Activated CD8-positive, alpha-beta memory T cell treated with anti-CD3 and anti-CD28 coated beads for 4 hours (primary cell): ENCODE measurements around the gene LRCH1.
"Not testable (repeated sequence)": the region's sequence is repeated elsewhere in the genome, so short reads cannot be mapped to it uniquely, and the experiment has no call there.

ENCODE experiments used
- DNase-seq, 2 donors: peaks; one replicate each; pipeline ENCODE4 v3.0.0-alpha.2; 2020; ENCODE audit warnings: low read depth in 2 of 2

Gene LRCH1

DNA sequence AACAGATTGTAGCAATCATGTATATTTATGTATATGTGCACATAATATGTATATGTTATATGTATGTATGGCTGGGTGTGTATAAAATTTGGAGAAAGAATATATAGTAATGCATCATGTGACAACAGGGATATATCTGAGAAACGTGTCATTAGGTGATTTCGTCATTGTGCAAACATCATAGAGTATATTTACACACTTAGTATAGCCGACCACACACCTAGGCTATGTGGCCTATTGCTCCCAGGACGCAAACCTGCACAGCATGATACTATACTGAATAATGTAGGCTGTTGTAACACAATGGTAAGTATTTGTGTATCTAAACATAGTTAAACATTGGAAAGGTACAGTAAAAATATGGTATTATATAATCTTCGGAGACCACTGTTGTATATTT, 200.2 kb downstream of the LRCH1 start:
- DNase-seq: no peak

DNA sequence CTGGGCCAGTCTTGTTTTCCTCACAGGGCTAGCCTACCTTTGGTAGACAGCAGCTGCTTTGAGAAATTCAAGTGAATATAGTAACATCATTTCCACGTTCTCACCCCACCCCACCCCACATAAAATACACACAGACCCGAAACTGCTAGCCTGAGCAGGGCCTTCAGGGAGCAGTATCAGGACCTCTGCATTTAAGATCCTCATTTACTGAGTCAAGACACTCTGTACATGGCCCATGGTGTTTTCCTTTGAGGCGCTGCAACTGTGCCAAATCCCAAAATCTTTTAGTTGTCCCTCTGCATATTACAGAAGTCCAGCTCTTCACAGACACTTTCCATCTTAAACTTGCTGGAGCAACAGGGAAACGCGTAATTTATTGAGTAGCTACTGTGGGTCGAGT, 200.9 kb downstream of the LRCH1 start:
- no peak for DNase-seq

DNA sequence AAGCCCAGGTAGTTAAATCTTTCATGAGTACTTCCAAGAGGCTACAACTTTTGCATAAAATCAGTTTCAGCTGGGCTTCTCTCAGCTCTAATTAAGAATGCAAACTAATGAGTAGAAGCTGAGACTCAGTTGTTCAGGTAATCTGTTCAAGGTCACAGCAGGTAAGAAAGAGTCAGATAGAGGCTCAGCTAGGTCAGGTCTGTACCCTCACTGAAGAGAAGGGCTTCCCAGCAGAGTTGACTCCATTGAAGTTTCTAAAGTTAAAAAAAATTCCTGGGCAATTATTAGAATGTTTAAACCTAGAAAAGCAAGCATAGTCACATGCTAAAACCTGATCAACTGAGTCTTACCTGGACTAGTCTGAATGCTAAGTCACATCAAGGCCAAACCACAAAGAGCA, 201.8 kb downstream of the LRCH1 start:
- DNase-seq: no peak

DNA sequence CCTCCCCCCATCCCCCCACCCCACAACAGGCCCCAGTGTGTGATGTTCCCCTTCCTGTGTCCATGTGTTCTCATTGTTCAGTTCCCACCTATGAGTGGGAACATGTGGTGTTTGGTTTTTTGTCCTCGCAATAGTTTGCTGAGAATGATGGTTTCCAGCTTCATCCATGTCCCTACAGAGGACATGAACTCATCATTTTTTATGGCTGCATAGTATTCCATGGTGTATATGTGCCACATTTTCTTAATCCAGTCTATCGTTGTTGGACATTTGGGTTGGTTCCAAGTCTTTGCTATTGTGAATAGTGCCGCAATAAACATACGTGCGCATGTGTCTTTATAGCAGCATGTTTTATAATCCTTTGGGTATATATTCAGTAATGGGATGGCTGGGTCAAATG, 202.5 kb downstream of the LRCH1 start:
- not testable (repeated sequence) for DNase-seq

DNA sequence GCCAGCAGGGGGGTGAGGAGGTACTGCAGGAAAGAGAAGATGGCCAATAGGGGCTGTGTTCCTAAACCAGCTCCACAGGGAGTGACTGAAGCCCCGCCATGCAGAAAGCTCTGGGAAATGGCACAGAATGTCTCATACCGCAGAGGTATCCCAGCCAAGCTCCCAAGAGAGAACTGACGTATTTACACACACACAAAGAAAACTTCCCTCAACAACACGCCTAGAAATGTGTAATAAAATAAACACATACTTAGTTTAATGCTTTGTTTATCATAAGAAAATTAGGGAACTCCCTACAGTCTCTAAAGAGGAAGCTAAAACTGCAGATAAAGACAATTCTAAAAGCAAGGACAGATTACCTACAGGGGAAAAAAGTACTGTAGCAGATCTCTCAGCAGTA, 204.0 kb downstream of the LRCH1 start:
- no peak for DNase-seq

DNA sequence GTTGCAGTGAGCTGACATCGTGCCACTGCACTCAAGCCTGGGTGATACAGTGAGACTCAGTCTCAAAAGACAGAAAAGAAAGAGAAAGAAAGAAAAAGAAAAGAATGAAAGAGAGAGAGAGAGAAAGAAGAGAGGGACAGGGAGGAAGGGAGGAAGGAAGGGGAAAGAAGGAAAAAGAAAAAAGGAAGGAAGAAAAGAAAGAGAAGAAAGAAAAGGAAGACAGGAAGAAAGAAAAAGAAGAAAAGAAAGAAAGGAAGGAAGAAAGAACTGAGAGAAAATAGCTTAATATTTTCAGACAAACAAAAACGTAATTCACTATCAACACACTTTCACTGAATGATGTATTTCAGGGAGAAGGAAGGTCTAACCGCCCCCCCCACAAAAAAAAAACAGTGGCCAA, 204.7 kb downstream of the LRCH1 start:
- DNase-seq: no peak

DNA sequence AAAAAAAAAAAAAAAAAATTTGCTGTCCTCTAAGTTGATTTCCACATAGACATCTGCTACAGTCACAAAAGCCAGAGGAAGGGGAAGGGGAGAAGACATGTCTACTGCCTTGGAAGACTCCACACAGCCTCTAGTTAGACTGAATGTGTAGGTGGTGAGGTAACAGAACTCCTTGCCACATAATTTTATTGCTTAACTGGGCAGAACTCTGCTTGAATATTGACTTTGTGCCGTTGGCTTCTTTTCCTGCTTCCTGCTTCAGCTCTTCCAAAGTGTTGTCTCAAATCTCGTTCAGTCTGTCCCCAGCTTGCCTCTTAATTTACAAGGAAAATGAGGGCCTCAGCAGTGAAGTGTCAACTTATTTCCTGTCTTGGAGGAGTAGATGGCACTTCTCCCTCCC, 206.9 kb downstream of the LRCH1 start:
- no peak for DNase-seq

DNA sequence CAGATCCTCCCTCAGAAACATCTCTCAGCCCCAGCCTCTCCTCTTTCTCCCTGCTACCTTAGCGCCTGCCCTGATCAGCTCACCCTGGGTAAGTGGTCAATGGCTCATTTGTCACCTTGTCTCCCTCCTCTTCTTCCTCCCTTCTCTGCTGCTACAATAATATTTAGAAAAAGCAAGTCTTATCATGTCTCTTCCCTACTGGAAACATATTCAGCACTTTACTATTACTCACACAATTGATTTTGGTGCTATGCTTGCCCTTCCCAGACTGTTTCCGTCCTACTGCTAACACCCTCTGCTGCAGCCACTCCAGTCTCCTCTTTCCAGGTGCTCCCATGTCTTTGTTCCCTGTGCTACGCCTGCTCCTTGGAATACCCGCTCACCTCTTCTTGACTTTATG, 208.2 kb downstream of the LRCH1 start:
- DNase-seq: no peak

DNA sequence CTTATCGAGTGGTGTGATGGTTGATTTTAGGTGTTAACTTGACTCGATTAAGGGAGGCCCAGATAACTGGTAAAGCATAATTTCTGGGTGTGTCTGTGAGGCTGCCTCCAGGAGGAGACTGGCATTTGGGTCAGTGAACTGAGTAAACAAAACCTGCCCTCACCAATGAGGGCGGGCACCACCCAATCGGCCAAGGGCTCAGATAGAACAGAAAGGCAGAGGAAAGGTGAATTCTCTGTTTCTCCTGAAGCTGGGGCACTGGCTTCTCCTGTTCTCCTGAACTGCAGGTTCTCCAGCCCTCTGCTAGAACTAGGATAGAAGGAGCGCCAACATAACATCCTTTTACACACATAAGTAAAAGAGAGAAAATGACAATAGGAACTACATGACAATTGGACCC, 208.9 kb downstream of the LRCH1 start:
- DNase-seq: no peak

DNA sequence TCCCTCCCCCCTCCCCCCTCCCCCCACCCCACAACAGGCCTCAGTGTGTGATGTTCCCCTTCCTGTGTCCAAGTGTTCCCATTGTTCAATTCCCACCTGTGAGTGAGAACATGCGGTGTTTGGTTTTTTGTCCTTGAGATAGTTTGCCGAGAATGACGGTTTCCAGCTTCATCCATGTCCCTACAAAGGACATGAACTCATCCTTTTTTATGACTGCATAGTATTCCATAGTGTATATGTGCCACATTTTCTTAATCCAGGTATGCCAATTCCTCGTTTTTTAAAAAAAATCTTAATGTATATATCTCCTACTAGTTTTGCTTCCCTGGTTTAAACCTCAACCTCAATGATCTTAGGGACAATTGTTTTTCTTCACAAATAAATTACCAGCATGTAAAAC, 217.0 kb downstream of the LRCH1 start:
- DNase-seq: not testable (repeated sequence)

DNA sequence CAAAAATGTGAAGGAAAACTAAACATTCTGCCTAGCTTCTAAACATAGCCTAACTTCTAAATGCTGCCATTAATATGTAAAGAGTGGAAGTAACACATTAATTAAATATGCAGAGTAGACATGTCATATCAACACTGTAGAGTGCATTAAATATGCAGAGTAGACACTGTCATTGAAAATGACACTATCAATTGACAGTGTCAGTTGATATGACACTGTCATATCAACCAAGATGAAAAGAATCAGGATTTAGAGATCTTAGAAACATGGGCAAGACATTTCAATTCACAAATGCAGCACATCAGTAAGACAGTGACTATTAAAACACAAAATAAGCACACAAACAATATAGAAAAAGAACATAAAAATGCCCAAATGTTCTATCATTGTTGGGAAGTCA, 218.7 kb downstream of the LRCH1 start:
- DNase-seq: no peak

DNA sequence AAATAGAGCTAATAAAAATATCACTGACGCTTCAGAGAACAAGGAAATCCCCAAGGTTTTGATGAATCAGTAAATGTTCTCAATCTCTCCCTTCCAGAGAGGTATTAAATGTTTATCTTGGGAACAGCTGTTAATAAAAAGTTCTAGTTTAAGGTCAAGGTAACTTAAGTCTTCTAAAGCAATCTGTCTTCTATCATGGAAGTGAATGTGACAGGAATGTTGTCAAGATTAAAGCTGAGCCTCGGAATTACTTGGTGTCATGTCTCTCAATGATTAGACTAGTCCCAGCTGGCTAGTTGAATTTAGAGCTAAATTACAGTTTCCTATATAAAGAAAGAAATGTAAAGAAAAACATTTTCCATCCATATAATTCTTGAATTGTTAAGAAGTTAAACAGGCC, 220.6 kb downstream of the LRCH1 start:
- no peak for DNase-seq

DNA sequence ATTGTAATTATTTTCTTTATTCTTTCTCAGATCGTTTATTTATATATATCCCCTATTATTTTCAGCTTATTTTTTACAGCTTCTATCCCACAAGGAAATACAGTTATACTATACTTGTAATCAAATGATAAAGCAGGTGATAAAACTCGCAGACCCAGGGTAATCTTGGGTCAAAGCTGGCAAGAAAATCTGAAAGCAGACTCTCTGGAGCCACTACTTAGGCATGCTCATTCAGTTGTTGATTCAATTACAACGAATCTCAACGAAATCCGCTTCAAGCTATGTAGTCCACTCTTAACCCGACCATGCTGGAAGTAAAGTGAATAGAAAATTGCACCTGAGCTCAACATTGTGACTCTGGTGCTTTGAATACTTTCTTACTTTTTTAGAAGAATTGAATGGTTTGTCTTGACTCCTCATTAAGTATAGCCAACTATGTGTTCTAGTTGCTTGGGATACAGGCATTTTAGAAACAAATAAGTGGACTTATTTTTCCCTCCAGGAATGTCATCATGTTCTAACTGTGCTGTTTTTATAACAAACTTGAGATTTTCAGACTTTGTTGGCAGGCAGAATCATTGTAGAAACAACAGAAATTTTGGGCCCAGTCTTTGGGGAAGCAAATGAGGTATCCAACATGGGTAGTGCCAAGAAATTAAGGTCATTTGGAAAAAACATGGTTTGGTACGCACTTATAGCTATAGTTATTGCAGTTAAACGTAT, 222.6 kb downstream of the LRCH1 start:
- no peak for DNase-seq

DNA sequence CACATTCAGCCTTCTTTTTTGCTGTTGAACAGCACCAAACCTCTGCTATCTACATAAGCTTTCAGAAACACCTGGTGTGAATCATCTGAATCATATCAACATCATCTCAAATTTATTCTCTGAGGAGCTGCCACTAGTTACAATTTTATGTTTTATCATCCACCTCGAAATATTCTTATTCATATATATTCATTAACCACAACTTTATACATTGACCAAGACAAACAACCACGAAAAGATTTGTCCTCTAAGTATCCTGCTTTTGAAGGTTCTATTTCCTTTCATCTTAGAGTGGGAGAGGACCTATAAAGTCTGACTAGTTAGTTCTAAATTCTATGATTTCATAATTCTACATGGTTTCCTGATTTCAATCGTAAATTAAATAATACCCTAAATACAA, 225.1 kb downstream of the LRCH1 start:
- DNase-seq: no peak

DNA sequence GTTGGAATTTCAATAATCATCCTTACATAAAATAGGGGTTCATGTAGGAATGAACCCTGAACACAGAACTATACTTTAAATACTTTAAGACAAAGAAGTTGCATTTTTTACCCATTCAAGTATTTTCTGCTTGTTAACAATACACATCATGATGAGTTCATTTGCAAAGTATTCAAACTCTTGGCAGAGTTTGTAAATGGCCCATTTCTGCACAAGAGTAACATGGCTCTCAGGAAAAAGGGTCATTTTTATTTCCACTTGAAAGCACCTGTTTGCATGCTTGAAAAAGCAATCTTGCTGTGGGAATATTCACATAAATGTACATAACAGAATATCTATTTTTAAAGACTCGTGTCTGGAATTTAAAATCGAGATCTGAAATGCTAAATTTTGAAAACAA, 225.9 kb downstream of the LRCH1 start:
- no peak for DNase-seq

DNA sequence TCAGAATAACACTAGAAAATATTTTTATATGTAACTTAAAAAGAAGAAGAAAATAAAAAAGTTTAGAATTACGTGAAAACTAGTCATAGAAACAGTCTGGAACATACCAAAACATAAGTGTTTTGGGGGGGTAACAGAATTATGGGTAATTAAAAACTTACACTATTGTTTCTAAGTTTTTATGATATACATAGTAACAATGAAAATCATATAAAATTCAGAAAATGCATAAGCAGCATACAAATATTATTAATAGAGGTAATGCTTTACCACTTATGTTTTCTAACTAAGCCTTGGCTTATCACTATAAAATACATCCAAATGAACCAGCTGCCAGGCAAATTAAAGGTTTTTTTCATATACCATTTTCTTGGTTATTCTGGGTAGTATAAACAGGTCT, 229.1 kb downstream of the LRCH1 start:
- DNase-seq: no peak

DNA sequence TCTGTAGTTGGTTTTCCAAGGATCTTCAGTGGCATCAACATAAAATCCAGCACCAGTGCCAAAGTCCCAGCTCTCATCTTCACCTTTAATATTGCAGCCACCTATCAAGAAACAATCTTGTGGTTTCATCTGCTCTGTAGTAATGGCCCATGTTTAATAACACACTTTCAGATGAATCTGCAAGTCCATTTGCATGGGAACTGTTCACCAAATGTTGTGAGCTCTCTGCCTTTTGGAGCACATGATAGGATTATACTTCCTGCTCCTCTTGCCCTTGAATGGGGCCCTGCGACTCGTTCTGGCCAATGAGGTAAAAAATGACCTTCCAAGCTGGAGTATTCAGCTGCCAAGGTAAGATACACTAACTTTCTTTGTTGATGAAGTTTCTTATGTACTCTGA, 229.7 kb downstream of the LRCH1 start:
- no peak for DNase-seq

DNA sequence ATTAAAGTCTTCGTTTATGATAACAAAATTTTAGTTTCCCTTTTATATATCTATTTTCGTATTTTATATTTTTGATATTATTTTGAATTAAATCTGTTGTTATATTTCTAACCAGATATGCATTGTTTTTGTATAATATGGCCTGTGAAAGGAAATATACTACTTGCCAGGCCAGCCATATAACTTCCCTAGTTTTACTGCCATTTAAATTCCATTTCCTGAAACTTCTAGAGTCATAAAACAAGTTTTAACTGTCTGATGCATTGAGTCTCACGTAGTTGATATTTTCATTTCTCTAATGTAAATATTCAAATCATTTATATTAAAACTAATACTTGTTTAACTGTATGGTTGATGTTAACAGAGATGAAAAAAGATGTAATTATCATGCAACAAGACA, 230.5 kb downstream of the LRCH1 start:
- DNase-seq: no peak

DNA sequence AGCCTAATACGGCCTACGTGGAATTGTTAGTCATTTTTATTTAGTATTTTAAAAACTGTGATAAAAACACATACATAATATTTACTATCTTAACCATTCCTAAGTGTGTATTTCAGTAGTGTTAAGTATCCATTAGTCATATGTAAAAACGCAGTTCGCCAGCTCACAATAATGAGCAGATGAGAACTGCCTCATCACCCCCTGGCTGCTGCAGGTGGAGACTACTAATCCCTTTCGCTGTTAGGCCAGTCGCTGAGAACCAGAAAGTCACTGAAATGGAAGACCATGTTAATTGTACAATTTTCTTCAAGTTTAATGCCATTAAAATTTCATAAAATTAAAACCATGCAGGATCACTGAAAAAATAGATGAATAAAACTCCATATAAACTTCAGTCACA, 242.4 kb downstream of the LRCH1 start:
- DNase-seq: no peak

DNA sequence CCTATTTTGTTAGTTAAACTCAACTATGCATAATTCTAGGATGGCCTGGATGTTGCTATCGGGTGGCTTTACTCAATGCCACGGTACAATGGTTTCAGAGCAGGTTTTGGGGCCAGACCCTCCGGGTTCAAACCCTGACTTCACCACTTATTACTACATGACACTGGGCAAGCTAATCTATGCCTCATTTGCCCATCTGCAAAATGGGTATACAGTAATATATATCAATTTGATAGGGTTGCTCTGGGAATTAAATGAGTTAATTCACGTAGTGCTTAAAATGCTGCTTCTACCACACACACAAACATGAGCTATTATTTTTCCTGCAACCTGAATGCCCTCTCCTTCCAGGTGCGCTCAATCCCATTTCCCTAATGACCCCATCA, 243.2 kb downstream of the LRCH1 start:
- no peak for DNase-seq

DNA sequence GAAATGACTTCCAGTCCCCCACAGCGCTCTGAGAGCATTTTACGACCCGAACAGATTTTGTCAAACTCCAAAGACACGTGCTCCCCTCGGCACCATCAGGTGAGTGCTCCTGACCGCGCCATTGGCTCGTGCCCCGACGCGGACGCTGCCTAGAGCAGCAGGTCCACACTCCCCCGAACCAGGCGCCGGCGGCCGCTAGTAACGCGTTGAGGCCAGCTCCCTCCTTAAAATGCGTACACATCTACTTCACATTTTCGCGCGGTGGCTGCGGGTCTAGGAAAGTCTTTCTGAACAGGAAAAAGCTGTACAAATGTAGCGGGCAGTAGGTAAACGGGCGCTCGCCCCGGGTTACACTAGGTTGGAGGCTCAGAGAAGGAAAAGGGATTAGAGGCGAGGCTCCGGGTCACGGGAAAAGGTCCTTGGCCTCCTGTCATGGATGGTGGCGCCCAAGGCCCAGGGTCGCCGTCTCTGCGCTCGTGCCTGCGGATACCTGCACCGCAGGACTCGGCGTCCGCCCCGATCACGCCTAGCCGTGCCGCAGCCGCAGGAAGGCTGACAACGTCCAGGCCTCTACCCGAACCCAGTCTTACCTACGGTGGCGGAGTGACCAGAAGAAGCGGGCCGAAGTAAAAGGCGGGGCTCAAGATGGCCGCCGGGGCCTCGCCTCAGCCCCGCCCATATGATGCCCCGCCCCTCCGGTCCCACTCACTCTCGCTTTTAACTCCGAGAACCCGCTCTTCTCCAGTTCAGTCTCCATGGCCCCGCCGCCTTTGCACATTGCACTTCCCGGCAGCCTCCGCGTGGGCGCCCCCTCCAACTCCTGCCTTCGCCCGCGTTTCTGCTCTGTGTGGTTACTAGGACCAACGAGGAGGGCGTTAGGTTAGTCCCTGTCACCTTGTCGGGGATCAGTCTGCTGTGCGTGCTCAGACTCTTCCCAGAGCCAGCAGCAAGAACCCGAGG, 243.8 kb downstream of the LRCH1 start, which contains the start of gene ESD:
Gene ESD, minus strand, starts transcription at position 647 of the 960 bp plus-strand sequence. CDS start 5,748 bp downstream, outside the sequence.
- peak; percentile 77 to 78 for DNase-seq

DNA sequence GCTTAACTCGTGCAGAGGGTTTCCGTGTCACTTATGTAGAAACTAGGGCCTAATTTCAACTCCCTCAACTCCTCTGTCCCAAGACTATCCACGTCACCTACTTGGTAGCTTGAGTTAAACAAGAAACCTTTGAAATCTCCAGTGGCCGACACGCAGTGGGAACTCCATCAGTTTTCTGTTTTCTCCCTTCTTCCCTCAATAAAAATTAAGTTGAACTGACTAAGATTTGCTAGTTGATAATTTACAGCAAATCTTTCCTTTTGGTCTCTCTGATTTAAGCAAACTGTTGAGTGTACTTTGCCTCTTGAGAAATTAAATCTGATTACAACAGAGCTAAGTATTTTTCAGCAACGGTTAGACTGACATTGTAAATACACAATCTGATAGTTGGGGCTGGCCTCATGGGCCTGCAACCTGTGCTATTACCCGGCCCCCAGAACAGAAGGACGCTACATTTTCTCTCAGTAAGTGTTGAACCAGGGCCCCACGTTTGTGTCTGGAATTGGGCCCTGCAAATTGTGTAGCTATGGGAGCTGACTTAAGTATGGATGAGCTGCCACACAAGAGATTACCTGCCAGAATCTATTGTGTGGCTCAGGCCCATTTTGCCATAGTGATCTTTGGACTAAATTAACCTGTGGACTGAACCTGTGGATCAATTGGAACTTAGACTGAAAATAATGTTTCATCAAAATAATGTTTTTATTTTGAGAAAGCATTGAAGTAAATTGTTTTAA, 244.7 kb downstream of the LRCH1 start:
- no peak for DNase-seq
